Activated CD4-positive, alpha-beta memory T cell treated with anti-CD3 and anti-CD28 coated beads, Interleukin-2, amount 10 ng/mL, durations not matched to agents 7 days and 5 days (primary cell): Measurements from ENCODE around the gene ARHGAP19. TPM values are rescaled to one million over a fixed set of nuclear protein-coding genes. Genes with fewer than 3 reads are reported as not detected.
A peak's percentile ranks its signal among the peaks of the same experiment; 100 is the strongest.

Source experiments
- CTCF ChIA-PET: fragments of 350-600 bp; sonication (Branson Sonifier 250); formaldehyde crosslinking; loops from one replicate; lab custom pipeline; 2021; ENCODE audit warnings: antibody characterized with exemption, inconsistent platforms; lab: Charles Lee
- POLR2A ChIA-PET: fragments of 350-600 bp; sonication (Branson Sonifier 250); formaldehyde crosslinking; loops from one replicate; lab custom pipeline; 2021; ENCODE audit warnings: antibody characterized with exemption; lab: Charles Lee
- DNase-seq: peaks from one replicate; pipeline ENCODE4 v3.0.0-alpha.2; 2020
- H3K27ac Mint-ChIP-seq: one replicate; pipeline ENCODE4 v1.8.0; 2021; ENCODE audit warnings: mild to moderate bottlenecking, mixed read lengths
- H3K27me3 Mint-ChIP-seq: one replicate; pipeline ENCODE4 v1.8.0; 2021; ENCODE audit warnings: mixed read lengths
- H3K36me3 Mint-ChIP-seq: one replicate; pipeline ENCODE4 v1.8.0; 2021; ENCODE audit warnings: low read depth, mixed read lengths
- H3K4me1 Mint-ChIP-seq: one replicate; pipeline ENCODE4 v1.8.0; 2021; ENCODE audit warnings: mixed read lengths
- H3K4me3 Mint-ChIP-seq: one replicate; pipeline ENCODE4 v1.8.0; 2021; ENCODE audit warnings: mild to moderate bottlenecking, mixed read lengths
- H3K9me3 Mint-ChIP-seq: one replicate; pipeline ENCODE4 v1.8.0; 2021; ENCODE audit warnings: mixed read lengths
- total RNA-seq, 2 experiments: library from RNA; stranded (reverse); gene quantifications; one replicate each; pipeline ENCODE4 v1.2.3, GENCODE V29; 2021

Gene ARHGAP19
- total RNA-seq, 2 experiments from 2014 or later: 47.0 to 54.4 TPM

DNA sequence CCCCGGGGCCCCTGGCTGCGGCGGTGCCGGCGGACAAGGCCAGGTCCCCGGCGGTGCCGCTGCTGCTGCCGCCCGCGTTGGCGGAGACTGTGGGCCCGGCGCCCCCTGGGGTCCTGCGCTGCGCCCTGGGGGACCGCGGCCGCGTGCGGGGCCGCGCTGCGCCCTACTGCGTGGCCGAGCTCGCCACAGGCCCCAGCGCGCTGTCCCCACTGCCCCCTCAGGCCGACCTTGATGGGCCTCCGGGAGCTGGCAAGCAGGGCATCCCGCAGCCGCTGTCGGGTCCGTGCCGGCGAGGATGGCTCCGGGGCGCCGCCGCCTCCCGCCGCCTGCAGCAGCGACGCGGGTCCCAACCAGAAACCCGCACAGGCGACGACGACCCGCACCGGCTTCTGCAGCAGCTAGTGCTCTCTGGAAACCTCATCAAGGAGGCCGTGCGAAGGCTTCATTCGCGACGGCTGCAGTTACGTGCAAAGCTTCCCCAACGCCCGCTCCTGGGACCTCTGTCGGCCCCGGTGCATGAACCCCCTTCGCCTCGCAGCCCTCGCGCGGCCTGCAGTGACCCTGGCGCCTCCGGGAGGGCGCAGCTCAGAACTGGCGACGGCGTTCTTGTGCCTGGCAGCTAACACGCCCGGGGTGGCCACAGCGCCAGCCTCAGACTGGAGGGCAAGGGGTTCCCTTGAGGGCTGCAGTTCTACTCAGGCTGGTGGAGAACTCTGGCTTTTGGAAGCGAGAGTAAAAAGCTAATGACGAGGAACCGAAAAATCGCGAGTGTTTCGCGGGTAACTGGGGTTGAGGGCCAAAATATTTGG lies 27.4 kb upstream of the ARHGAP19 start:
- CTCF ChIA-PET: interaction anchor here (0.9 to 2.4 kb wide), 5 partner anchors 13 to 80 kb away, joined by 3 to 14 read pairs (median 5); partner anchors contain the start of gene FRAT2
- POLR2A ChIA-PET: interaction anchor here (1.0 to 3.5 kb wide), 9 partner anchors 9 to 171 kb away, joined by 3 to 51 read pairs (median 6); partner anchors contain the start of genes ARHGAP19 and FRAT2
- peaks cover 2% of the 10 kb centered on the region for H3K36me3 Mint-ChIP-seq

DNA sequence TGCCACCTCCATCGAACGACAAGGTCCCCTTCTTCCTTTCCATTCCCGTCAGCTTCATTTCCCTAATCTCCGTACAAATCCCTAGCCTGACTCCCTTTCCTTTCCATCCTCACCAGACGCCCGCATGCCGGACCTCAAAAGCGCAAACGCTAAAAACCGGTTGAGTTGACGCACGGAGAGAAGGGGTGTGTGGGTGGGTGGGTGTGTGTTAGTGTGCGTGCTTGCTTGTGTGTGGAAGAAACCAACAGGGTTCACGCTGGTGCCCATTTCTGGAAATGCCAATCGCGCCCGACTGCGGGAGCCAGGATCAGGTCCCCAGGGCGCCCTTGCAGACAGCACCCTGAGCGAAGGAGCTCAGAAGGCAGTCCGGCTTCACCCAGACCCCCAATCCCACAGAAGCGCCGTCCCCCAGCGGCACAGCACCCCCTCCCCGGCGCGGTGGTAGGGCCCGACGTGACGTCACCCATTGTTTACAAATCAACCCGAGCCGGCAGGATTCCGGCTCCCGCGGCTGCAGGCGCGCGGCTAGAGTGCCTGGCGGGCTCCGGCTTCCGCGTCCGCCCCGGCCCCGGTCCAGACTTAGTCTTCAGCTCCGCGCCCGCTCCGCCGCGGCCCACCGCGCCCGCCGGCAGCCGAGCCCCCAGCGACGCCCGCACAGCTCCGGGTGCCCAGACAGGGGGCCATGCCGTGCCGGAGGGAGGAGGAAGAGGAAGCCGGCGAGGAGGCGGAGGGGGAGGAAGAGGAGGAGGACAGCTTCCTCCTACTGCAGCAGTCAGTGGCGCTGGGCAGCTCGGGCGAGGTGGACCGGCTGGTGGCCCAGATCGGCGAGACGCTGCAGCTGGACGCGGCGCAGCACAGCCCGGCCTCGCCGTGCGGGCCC lies 26.6 kb upstream of the ARHGAP19 start, which contains the start of gene FRAT1:
FRAT1 (plus strand) TSS at position 500 of the 880 bp plus-strand sequence; CDS start at position 683, 183 bp downstream.
- Mint-ChIP-seq H3K9me3 (no peaks in the 10 kb centered on the region), H3K4me3 (peak within 1 kb of the TSS; percentile 80), H3K36me3 (peaks cover 2% of the 10 kb centered on the region), H3K4me1 (peaks cover 25% of the 10 kb centered on the region), H3K27me3 (peaks cover 4% of the 10 kb centered on the region), H3K27ac (peak within 1 kb of the TSS; percentile 93)
- ChIA-PET POLR2A (interaction anchor here (1.0 to 3.5 kb wide), 11 partner anchors 9 to 172 kb away, joined by 3 to 51 read pairs (median 4); partner anchors contain the start of genes ARHGAP19, FRAT2 and RRP12), CTCF (interaction anchor here (0.9 to 2.4 kb wide), 4 partner anchors 14 to 40 kb away, joined by 4 to 14 read pairs (median 7); partner anchors contain the start of gene FRAT2)
- DNase-seq: peak; percentile 88

More for the DNA sequence above, 27.4 kb upstream of the ARHGAP19 start:
- H3K4me3 Mint-ChIP-seq: peak overlapping the region; percentile 79
- DNase-seq: peak; percentile 65
- peaks cover 25% of the 10 kb centered on the region for H3K4me1 Mint-ChIP-seq
- H3K9me3 Mint-ChIP-seq: no peaks in the 10 kb centered on the region
- H3K27me3 Mint-ChIP-seq: peaks cover 4% of the 10 kb centered on the region
- peak overlapping the region; percentile 69 for H3K27ac Mint-ChIP-seq

DNA sequence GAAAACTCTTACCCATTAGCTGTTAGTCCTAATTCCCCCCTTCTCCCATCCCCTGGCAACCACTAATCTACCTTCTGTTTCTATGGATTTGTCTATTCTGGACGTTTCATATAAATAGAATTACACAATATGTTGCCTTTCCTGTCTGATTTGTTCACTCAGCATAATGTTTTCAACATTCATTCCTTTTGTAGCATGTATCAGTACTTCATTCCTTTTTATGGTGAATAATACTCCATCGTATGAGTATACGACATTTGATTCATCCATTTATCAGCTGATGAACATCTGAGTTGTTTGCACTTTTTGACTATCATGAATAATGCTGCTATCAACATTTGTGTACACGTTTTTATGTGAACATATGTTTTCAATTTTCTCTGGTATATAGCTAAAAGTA lies 22.2 kb upstream of the ARHGAP19 start:
- Mint-ChIP-seq H3K36me3 (no peaks in the 10 kb centered on the region), H3K4me3 (no peak overlapping the region), H3K27me3 (peaks cover 2% of the 10 kb centered on the region), H3K4me1 (peaks cover 6% of the 10 kb centered on the region), H3K9me3 (no peaks in the 10 kb centered on the region), H3K27ac (no peak overlapping the region)
- DNase-seq: no peak
- CTCF ChIA-PET: no interaction called here
- POLR2A ChIA-PET: interaction anchor here (0.7 kb wide), 1 partner anchor 12 kb away, joined by 3 read pairs; no protein-coding TSS in a partner anchor

DNA sequence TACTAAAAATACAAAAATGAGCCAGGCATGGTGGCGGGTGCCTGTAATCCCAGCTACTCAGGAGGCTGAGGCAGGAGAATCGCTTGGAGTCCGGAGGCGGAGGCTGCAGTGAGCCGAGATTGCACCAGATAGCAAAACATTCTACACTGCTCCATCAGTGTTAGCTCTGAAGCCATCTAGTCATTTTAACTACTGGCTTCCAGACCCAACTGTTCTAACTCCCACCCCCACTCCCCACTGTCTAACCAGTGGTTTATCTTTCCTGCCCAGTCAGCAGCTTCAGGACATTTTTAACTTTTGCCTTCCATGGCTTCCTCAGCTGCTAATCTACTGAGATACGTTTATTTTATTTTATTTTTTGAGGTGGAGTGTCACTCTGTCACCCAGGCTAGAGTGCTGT lies 20.5 kb upstream of the ARHGAP19 start:
- POLR2A ChIA-PET: no interaction called here

DNA sequence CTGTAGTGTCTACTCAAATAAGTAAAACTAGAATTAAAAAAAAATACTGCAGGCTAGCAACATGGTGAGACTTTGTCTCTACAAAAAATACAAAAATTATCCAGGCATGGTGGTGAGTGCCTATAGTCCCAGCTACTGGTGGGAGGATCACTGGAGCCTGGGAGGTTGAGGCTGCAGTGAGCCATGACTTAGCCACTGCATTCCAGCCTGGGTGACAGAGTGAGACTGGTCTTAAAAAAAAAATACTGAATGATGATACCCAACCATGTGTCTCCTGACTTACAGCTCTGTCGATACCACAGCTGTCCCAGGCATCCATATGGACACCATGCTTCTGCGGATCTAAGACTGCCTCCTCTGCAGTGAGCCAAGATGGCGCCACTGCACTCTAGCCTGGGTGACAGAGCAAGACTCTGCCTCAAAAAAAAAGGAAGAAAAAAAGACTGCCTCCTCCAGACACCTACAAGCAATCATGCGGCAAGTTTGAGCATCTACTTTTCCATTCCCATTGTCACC lies 18.7 kb upstream of the ARHGAP19 start:
- CTCF ChIA-PET: no interaction called here
- Mint-ChIP-seq H3K4me3 (no peak overlapping the region), H3K9me3 (no peaks in the 10 kb centered on the region), H3K27me3 (peaks cover 7% of the 10 kb centered on the region), H3K27ac (no peak overlapping the region), H3K36me3 (no peaks in the 10 kb centered on the region), H3K4me1 (no peaks in the 10 kb centered on the region)
- POLR2A ChIA-PET: interaction anchor here (0.6 kb wide), 1 partner anchor 1152 kb away, joined by 3 read pairs; no protein-coding TSS in a partner anchor
- no peak for DNase-seq

More for the DNA sequence above, 20.5 kb upstream of the ARHGAP19 start:
- no peaks in the 10 kb centered on the region for H3K36me3 Mint-ChIP-seq
- H3K4me3 Mint-ChIP-seq: no peak overlapping the region
- H3K27ac Mint-ChIP-seq: no peak overlapping the region
- H3K27me3 Mint-ChIP-seq: peaks cover 3% of the 10 kb centered on the region
- DNase-seq: no peak
- CTCF ChIA-PET: interaction anchor here (1.6 kb wide), 1 partner anchor 20 kb away, joined by 3 read pairs; no protein-coding TSS in a partner anchor
- no peaks in the 10 kb centered on the region for H3K9me3 Mint-ChIP-seq
- H3K4me1 Mint-ChIP-seq: peaks cover 1% of the 10 kb centered on the region

DNA sequence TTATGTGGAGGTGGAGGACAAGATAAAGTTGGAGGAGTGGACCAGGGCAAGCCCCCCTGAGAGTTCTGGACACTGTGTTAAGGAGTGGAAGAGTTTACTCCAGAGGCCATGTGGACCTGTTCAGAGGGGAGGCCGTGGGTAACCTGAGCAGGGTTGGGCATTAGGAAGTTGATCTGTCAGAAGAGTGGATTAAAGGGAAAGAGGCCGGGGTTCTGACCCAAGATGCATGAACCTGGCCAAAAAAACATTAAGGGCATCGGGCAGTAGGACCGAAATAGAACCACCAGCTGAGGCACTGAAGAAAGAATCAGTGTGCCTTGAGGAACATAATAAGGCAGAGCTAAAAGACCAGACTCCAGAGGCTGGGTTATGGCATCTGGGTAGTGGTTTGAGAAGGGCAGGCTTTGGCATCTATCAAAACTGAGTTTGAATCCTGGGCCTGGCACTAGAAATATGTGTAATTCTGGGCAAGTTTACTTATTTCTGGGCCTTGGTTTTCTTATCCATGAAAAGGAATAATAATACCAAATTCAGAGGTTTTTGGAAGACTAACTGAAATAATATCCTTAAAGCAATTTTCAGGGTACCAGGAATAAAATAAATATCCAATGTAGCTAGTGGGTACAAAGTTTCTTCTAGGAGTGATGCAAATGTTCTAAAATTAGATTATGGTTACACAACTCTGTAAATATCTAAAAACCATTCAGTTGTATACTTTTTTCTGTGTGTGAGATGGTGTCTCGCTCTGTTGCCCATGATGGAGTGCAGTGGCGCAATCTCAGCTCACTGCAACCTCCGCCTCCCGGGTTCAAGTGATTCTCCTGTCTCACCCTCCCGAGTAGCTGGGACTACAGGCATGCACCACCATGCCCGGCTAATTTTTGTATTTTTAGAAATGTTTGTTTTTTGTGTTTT lies 15.7 kb upstream of the ARHGAP19 start:
- CTCF ChIA-PET: interaction anchor here (1.1 kb wide), 1 partner anchor 26 kb away, joined by 3 read pairs; the partner anchor contains the start of gene FRAT2
- DNase-seq: no peak
- Mint-ChIP-seq H3K4me1 (no peaks in the 10 kb centered on the region), H3K27ac (no peak overlapping the region), H3K9me3 (no peaks in the 10 kb centered on the region), H3K4me3 (no peak overlapping the region), H3K27me3 (peaks cover 7% of the 10 kb centered on the region), H3K36me3 (no peaks in the 10 kb centered on the region)
- POLR2A ChIA-PET: interaction anchor here (1.0 kb wide), 1 partner anchor 11 kb away, joined by 3 read pairs; the partner anchor contains the start of gene FRAT1

DNA sequence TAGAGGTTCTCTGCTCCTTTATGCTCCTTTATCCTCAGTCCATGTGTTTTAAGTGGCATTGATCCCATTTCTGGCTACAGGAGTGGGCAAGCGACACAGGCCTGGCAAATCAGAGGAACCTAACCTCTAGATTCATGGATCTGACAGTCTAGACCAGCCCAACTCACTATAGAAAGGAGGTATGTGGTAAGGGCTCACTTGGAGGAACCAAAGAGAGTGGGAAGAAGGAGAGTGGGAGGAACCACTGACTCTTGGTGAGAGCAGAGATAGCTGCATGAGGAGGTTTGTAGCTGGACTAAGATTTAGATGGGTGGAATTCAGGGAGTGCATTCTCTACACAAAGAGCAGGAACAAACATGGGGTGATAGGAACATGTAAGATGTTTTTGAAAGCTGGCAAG lies 15.0 kb upstream of the ARHGAP19 start:
- Mint-ChIP-seq H3K4me1 (no peaks in the 10 kb centered on the region), H3K27me3 (peaks cover 7% of the 10 kb centered on the region), H3K27ac (no peak overlapping the region), H3K36me3 (no peaks in the 10 kb centered on the region), H3K4me3 (no peak overlapping the region), H3K9me3 (no peaks in the 10 kb centered on the region)
- ChIA-PET POLR2A (interaction anchor here (1.0 kb wide), 1 partner anchor 11 kb away, joined by 3 read pairs; the partner anchor contains the start of gene FRAT1), CTCF (interaction anchor here (1.1 kb wide), 1 partner anchor 27 kb away, joined by 3 read pairs; the partner anchor contains the start of gene FRAT2)
- DNase-seq: no peak

DNA sequence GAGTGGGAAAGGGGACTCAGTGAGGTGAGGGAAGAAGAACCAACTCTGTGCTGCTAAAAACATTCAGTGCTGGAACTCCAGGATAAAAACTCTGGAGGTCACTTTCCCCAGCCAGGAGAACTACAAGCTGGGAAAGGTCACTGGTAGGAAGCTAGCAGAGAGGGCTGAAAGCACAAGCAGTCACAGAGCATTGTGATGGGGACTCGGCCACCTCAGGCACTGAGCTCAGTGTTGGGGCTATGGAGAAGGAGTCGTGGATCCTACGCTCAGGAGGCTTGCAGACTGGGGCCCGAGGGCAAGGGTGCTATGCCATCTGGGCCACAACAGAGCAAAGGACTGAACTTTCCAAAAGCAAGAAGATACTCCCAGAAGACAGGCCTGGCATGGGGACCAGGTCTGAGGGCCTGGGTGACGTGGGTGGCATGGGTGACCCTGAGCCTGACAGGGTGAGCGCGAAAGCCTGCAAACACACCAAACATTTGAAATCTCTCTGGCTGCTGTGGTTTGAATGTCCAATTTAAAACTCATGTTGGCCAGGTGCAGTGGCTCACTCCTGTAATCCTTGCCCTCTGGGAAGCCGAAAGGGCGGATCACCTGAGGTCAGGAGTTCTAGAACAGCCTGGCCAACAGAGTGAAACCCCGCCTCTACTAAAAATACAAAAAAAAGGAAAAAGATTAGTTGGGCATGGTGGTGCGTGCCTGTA lies 9.8 kb upstream of the ARHGAP19 start:
- no peak overlapping the region for H3K27ac Mint-ChIP-seq
- H3K4me1 Mint-ChIP-seq: peaks cover 3% of the 10 kb centered on the region
- POLR2A ChIA-PET: no interaction called here
- H3K36me3 Mint-ChIP-seq: no peaks in the 10 kb centered on the region
- H3K9me3 Mint-ChIP-seq: no peaks in the 10 kb centered on the region
- DNase-seq: no peak
- no peak overlapping the region for H3K4me3 Mint-ChIP-seq
- no peaks in the 10 kb centered on the region for H3K27me3 Mint-ChIP-seq
- CTCF ChIA-PET: no interaction called here

DNA sequence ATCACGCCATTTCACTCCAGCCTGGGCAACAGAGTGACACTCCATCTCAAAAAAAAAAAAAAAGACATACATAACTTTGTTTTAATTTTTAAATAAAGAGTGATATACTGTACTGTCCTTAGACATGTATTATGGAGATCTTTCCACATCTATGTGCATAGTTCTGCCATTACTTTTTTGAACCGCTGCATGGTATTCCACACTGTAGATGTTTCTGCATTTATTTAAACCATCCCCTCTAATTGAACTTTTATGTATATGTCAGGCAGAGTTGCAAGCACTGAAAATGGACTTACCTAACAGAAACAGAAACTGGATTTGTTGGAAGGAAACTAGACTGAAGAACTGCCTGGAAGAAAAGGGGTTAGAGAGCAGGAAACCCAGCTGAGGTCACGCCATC lies 8.5 kb upstream of the ARHGAP19 start:
- no peak for DNase-seq
- H3K4me1 Mint-ChIP-seq: peaks cover 3% of the 10 kb centered on the region
- H3K4me3 Mint-ChIP-seq: no peak overlapping the region
- CTCF ChIA-PET: no interaction called here
- no peaks in the 10 kb centered on the region for H3K9me3 Mint-ChIP-seq
- no peak overlapping the region for H3K27ac Mint-ChIP-seq
- POLR2A ChIA-PET: no interaction called here
- H3K27me3 Mint-ChIP-seq: no peaks in the 10 kb centered on the region
- H3K36me3 Mint-ChIP-seq: no peaks in the 10 kb centered on the region

DNA sequence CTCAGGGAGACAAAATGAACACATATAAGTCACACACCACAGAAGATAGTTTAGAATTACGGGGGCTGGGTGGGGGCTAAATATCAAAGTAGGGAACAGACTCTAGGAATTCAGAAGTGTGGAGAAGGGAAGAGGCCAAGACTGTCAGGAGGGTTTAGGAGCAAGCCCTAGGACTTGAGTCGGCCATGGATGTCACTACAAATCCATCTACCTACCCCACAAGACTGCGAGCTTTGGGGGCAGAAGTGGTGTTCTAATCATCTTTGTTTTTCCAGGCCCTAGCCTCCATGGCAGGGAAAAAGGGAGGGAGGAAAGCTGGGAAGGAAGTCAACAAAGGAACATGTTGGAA lies 5.8 kb upstream of the ARHGAP19 start:
- peaks cover 9% of the 10 kb centered on the region for H3K4me1 Mint-ChIP-seq
- no peak overlapping the region for H3K4me3 Mint-ChIP-seq
- no peak for DNase-seq
- peaks cover 3% of the 10 kb centered on the region for H3K27me3 Mint-ChIP-seq
- no peaks in the 10 kb centered on the region for H3K9me3 Mint-ChIP-seq
- CTCF ChIA-PET: interaction anchor here (1.3 kb wide), 1 partner anchor 19 kb away, joined by 4 read pairs; no protein-coding TSS in a partner anchor
- H3K36me3 Mint-ChIP-seq: no peaks in the 10 kb centered on the region
- no peak overlapping the region for H3K27ac Mint-ChIP-seq
- POLR2A ChIA-PET: no interaction called here
